ENCODE data around the gene IFT27.
A peak's percentile ranks its signal among the peaks of the same experiment; 100 is the strongest.
"Not testable (repeated sequence)": the region's sequence is repeated elsewhere in the genome, so short reads cannot be mapped to it uniquely, and the experiment has no call there.

Gene IFT27

GRCh38 chr22:36764641-36765040 lies 11.3 kb downstream of the IFT27 start:
- no peak for DNase-seq

- no peak for DNase-seq
Observed at GRCh38 chr22:36764060-36764459, 11.9 kb downstream of the IFT27 start.

- no peak for DNase-seq
Observed at GRCh38 chr22:36763576-36763975, 12.3 kb downstream of the IFT27 start.

- no peak for DNase-seq
Observed at GRCh38 chr22:36762687-36763260, 13.1 kb downstream of the IFT27 start.

- no peak for DNase-seq
Observed at GRCh38 chr22:36761553-36762240, 14.2 kb downstream of the IFT27 start.

DNA sequence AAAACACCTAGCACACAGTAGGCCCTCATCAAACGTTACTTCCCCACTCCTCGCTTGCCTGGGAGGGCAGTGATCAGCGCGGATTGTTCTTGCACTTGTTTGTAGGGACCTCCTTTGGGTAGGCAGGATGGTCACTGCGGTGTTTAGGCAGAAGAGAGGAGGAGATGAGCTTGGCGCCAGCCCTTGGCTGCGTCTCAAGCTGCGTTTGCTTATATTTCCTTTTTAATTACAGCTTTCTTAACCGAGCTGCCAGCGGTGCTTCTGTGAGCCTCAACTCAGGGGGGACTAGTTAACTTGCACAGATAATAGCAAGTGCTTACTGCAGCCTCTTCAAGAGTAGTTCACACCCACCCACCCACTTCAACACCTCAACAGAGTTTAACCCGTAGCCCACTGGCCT lies 15.1 kb downstream of the IFT27 start:
- no peak for DNase-seq

DNA sequence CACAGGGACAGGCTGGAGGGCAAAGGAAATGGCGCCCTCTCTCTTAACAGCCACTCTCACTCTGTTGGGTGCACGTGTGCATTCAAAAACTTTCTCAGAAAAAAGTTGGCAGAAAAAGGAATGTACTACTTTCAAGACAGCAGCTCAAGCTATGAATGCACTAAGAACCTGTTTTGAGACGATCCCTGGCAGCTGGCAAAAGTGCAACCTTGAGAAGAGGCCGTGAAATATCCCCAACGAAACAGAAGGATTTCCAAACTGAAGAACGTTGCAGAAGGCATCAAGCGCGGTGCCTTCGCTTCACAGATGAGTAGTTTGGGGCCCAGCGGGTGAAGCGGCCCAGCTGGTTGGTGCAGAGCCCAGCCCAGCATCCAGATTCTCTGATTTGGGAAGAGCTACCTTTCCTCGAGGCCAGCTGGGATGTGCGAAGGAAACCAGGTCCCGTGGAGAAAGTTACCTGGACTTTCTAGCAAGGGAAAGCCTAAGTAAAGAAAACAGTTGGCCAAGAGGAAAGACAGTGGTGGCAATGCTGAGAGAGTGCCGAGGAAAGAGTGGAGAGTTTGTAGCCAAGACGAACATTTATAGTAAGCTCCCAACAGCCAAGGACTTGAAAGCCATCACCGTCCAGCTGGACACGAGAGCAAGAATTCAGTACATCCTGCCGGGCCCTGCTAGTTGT lies 16.3 kb downstream of the IFT27 start:
- no peak for DNase-seq

GRCh38 chr22:36758792-36759271 lies 17.1 kb downstream of the IFT27 start:
- DNase-seq: no peak

- peak; percentile 80 for DNase-seq
Observed at GRCh38 chr22:36757668-36758211, 18.2 kb downstream of the IFT27 start.

DNA sequence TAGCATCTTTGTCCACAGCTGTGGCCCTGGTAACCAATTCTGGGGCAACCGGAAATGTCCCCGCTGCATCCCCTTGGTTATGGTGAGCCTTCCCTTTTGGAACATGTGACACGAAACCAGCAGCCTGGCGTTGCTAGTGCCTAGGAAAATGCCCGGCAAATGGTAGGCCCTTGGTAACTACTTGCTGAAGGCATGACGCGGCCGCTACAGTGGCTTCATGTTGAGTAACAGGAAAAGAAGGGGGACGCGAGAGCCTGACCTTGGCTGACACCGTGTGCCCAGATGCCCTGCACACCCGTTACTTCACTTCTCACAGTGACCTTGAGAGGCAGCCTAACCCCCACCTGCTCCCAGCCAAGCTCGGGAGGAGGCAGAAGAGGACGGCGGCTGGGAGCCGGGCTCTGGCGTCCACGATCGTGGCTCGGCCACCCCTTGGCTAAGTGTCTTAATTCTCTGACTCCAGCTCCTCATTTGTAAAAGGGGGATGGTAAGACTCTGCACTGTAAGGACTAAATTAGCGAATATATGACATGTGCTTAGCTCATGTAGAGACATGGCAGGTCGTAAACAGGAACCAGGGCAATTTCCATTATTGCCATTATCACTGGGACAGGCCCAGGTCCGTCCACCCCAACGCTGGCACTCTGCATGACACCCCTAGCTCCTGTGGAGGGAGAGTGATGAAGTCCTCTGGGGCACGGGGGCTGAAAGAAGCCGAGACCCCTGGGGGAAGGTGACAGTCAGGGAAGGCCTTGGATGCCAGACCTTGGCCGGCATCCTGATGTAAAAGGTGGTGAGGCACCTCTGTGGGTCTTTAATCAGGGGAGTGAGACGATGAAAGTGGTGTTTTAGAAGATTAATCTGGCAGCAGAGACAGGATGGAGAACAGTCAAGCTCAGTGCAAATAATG lies 18.9 kb downstream of the IFT27 start:
- no peak for DNase-seq

DNA sequence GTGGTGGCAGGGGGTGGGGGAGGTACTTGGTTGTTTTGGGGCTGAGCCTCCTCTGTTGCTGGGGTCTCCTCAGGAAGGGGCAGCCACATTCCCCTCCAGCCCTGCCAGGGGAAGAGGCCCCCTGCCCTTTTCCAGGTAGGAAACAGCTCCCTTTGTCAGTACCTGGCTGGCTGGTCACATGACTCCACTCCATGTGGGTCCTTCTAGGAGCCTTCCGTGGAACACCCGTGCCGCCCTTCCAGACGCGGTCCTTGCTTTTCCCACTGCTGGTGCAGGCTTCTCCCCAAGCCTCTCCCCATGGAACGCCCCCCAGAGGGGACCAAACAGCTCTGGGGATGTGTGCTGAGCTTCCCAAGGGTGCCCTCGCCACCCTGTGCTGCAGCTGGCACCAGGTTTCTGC lies 19.9 kb downstream of the IFT27 start:
- no peak for DNase-seq

DNA sequence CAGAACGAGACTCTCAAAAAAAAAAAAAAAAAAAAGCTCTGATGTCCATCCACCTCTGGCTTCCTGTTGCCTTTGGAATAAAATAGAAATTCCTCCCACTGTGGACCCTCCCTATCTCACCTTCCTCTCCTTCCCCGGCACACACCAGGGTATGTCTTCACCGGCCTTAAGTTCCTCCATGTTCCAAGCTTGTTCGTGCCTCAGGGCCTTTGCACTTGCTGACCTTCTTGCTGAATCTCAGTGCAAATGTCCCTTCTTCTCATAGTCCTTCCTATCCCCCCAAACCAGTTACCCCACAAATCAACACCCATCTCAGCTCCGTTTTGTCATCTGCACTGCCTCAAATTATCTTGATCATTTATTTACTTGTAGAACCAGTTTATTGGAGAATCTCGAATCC lies 20.6 kb downstream of the IFT27 start:
- DNase-seq: no peak

GRCh38 chr22:36754881-36755280 lies 21.0 kb downstream of the IFT27 start:
- DNase-seq: not testable (repeated sequence)

GRCh38 chr22:36753916-36754315 lies 22.0 kb downstream of the IFT27 start:
- no peak for DNase-seq

GRCh38 chr22:36753120-36753802 lies 22.7 kb downstream of the IFT27 start:
- DNase-seq: no peak

GRCh38 chr22:36746375-36746970 lies 29.4 kb downstream of the IFT27 start:
- no peak for DNase-seq

DNA sequence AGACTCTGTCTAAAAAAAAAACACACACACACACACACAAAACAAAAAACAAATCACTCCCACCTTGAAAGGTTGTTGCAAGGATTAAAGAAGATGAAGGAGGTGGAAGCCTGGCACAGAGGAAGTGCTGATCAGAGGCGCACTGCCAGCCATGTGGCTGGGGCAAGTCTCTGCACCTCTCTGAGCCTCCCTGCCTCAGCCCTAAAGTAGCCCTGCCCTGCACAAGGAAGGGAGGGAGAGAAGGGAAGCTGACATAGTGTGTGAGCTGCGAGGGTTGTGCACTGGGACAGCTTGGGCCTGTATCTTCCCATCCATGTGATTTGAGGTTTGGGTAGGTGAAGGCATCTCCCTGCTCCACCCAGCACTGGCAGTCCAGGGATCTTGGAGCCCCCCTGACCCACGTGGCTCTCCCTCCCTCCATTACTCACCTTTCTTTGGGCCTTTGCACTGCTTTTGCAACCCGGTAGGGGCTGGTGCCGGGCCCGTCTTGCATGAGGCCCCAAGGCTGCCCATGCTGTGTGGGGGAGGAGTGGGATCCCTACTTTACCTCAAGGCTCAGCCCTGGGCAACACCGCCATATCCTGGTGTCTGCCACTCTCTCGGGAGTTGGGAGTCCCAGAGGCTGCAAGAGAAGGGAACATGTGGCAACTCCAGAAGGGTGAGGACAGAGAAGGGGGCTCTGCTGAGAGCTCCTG lies 30.5 kb downstream of the IFT27 start:
- no peak for DNase-seq

DNA sequence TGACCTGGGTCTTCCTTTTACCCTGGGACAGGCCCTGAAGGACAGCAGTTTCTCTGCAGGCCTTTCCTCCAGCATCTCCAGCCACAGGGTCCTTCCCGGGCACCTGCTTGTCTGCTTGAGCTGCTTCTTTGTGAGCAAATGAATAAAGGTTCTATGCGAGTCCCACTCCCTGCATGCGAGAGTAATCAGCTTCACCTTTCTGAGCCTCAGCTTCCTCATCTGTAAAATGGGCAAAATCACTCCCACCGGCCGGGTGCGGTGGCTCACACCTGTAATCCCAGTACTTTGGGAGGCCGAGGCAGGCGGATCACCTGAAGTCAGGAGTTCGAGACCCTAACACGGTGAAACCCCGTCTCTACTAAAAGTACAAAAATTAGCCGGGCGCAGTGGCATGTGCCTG lies 31.1 kb downstream of the IFT27 start:
- no peak for DNase-seq

DNA sequence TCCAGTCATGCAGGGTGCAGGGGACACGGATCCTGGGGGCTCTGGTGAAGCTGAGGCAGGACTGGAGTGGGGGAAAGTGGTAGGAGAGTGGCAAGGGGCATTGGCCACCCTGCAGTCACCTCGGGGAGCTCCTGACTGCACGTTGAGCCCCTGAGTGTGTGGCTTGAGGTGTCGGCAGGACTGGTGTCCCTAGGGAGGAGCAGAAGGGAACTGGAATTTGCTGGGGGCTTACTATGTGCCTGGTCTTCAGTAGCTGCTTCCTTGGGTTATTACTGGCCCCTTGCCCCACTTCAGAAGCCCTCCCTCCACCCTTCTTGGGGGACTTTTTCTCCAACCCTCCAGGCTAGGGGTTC lies 31.5 kb downstream of the IFT27 start:
- no peak for DNase-seq

- no peak for DNase-seq
Observed at GRCh38 chr22:36743591-36744412, 32.1 kb downstream of the IFT27 start.
